Tibial nerve (tissue), 4 donors: ENCODE data around the gene CD302. TPM values are rescaled to one million over a fixed set of nuclear protein-coding genes. Genes with fewer than 3 reads are reported as not detected.
A peak's percentile ranks its signal among the peaks of the same experiment; 100 is the strongest.

Experiments
- DNase-seq, 2 donors: peaks; one replicate each; pipeline ENCODE4 v3.0.0-alpha.2; 2019; ENCODE audit warnings: low spot score in 2 of 2
- H3K27ac ChIP-seq, 4 donors: fragments of 200-600 bp; sonication (generic) in 3 of 4; one replicate each; pipeline ENCODE4 v1.5.1; 2017 to 2019; ENCODE audit warnings: mild to moderate bottlenecking in 1 of 4
- H3K27me3 ChIP-seq, 2 donors: fragments of 200-600 bp; sonication (generic) in 1 of 2; one replicate each; pipeline versions ENCODE4 v1.5.1 to v1.6.0; 2017 to 2019
- H3K36me3 ChIP-seq, 3 donors: fragments of 200-600 bp; sonication (generic); one replicate each; pipeline ENCODE4 v1.5.1; 2018 to 2019
- H3K4me1 ChIP-seq, 4 donors: fragments of 200-600 bp; sonication (generic) in 3 of 4; one replicate each; pipeline ENCODE4 v1.5.1; 2017 to 2019
- H3K4me3 ChIP-seq, 4 donors: fragments of 200-600 bp; sonication (generic) in 3 of 4; one replicate each; pipeline ENCODE4 v1.5.1; 2017 to 2019; ENCODE audit warnings: mild to moderate bottlenecking in 1 of 4, moderate library complexity in 1 of 4
- H3K9me3 ChIP-seq, 4 donors: fragments of 200-600 bp; sonication (generic) in 3 of 4; one replicate each; pipeline ENCODE4 v1.5.1; 2017 to 2019
- CTCF ChIP-seq, 5 experiments: fragments of 200-600 bp in 3 of 5; fragments of 450-650 bp in 2 of 5; sonication (generic) in 3 of 5; IDR thresholded peaks; one replicate each; pipeline ENCODE4 v1.5.1; 2016 to 2019; ENCODE audit warnings: antibody characterized with exemption in 5 of 5, mild to moderate bottlenecking in 3 of 5, moderate library complexity in 2 of 5
- EP300 ChIP-seq, 2 donors: sonication (generic); formaldehyde crosslinking; IDR thresholded peaks; one replicate each; pipeline ENCODE4 v1.6.1; 2017; ENCODE audit warnings: antibody characterized with exemption in 2 of 2, mild to moderate bottlenecking in 1 of 2
- POLR2A ChIP-seq, 2 donors: fragments of 450-650 bp; IDR thresholded peaks; one replicate each; pipeline ENCODE4 v1.6.1; 2017; ENCODE audit warnings: antibody characterized with exemption in 2 of 2, mild to moderate bottlenecking in 2 of 2, moderate library complexity in 2 of 2
- WGBS, 2 donors: methylation state at CpG; one replicate each; pipeline ENCODE4 v1.1.5; 2018; 5-methylcytosine and 5-hydroxymethylcytosine counted together
- total RNA-seq, 4 donors: library from RNA; depleted of rRNA; stranded (reverse); fragments of >200 nt; gene quantifications; one replicate each; pipeline ENCODE4 v1.1.0, GENCODE V29; 2016

CD302 gene
- total RNA-seq, 4 donors from 2014 or later = 58.3 to 73.2 (median 59.5) TPM

GRCh38 chr2:159760326-159760725 lies 37.7 kb downstream of the CD302 start:
- H3K9me3 ChIP-seq = no peaks in the 10 kb centered on the region
- H3K27ac ChIP-seq = no peak overlapping the region
- TF ChIP-seq POLR2A (IDR thresholded peaks at IDR 0.05) (no peak), EP300 (IDR thresholded peaks at IDR 0.05) (no peak), CTCF (IDR thresholded peaks at IDR 0.05) (no peak)
- DNase-seq = no peak
- no peak overlapping the region for H3K4me3 ChIP-seq
- H3K36me3 ChIP-seq = peaks cover 0 to 65% (median 0%) of the 10 kb centered on the region in 3 donors
- no peaks in the 10 kb centered on the region for H3K27me3 ChIP-seq
- peaks cover 0 to 32% (median 0%) of the 10 kb centered on the region in 4 donors for H3K4me1 ChIP-seq

GRCh38 chr2:159759577-159759976 lies 38.4 kb downstream of the CD302 start:
- peaks cover 0 to 68% (median 0%) of the 10 kb centered on the region in 3 donors for H3K36me3 ChIP-seq
- no peak overlapping the region for H3K4me3 ChIP-seq
- peaks cover 0 to 39% (median 0%) of the 10 kb centered on the region in 4 donors for H3K4me1 ChIP-seq
- TF ChIP-seq EP300 (IDR thresholded peaks at IDR 0.05) (no peak), POLR2A (IDR thresholded peaks at IDR 0.05) (no peak), CTCF (IDR thresholded peaks at IDR 0.05) (no peak)
- 76 to 80% methylated on average over 3 of the region's 3 CpGs for WGBS, 2 donors
- H3K27ac ChIP-seq = no peak overlapping the region
- no peak for DNase-seq
- no peaks in the 10 kb centered on the region for H3K27me3 ChIP-seq
- H3K9me3 ChIP-seq = no peaks in the 10 kb centered on the region

GRCh38 chr2:159758686-159759085 lies 39.3 kb downstream of the CD302 start:
- 76 to 77% methylated on average over 1 of the region's 1 CpG for WGBS, 2 donors
- H3K27ac ChIP-seq = no peak overlapping the region
- H3K27me3 ChIP-seq = no peaks in the 10 kb centered on the region
- peaks cover 0 to 46% (median 0%) of the 10 kb centered on the region in 4 donors for H3K4me1 ChIP-seq
- no peaks in the 10 kb centered on the region for H3K9me3 ChIP-seq
- peaks cover 0 to 70% (median 0%) of the 10 kb centered on the region in 3 donors for H3K36me3 ChIP-seq
- TF ChIP-seq EP300 (IDR thresholded peaks at IDR 0.05) (no peak), CTCF (IDR thresholded peaks at IDR 0.05) (no peak), POLR2A (IDR thresholded peaks at IDR 0.05) (no peak)
- DNase-seq = no peak
- H3K4me3 ChIP-seq = no peak overlapping the region

GRCh38 chr2:159758239-159758638 lies 39.8 kb downstream of the CD302 start:
- Histone ChIP-seq H3K27ac (no peak overlapping the region), H3K4me1 (peaks cover 0 to 46% (median 0%) of the 10 kb centered on the region in 4 donors), H3K27me3 (no peaks in the 10 kb centered on the region), H3K4me3 (no peak overlapping the region), H3K9me3 (no peaks in the 10 kb centered on the region), H3K36me3 (peaks cover 0 to 70% (median 0%) of the 10 kb centered on the region in 3 donors)
- DNase-seq = no peak
- WGBS, 2 donors = 85 to 86% methylated on average over 1 of the region's 1 CpG
- TF ChIP-seq CTCF (IDR thresholded peaks at IDR 0.05) (no peak), POLR2A (IDR thresholded peaks at IDR 0.05) (no peak), EP300 (IDR thresholded peaks at IDR 0.05) (no peak)

- no peaks in the 10 kb centered on the region for H3K9me3 ChIP-seq
Observed at GRCh38 chr2:159755788-159756187, 42.2 kb downstream of the CD302 start.

More at GRCh38 chr2:159755788-159756187, 42.2 kb downstream of the CD302 start:
- no peak for DNase-seq
- Histone ChIP-seq H3K4me1 (peaks cover 0 to 41% (median 0%) of the 10 kb centered on the region in 4 donors), H3K36me3 (peaks cover 0 to 79% (median 0%) of the 10 kb centered on the region in 3 donors), H3K4me3 (no peak overlapping the region), H3K27me3 (no peaks in the 10 kb centered on the region), H3K27ac (no peak overlapping the region)
- TF ChIP-seq CTCF (IDR thresholded peaks at IDR 0.05) = peak in 1 of 5 experiments; percentile 9
- TF ChIP-seq EP300 (IDR thresholded peaks at IDR 0.05) = no peak
- TF ChIP-seq POLR2A (IDR thresholded peaks at IDR 0.05) = no peak
